ENCODE results near the gene SAA1.

SAA1 gene

DNA sequence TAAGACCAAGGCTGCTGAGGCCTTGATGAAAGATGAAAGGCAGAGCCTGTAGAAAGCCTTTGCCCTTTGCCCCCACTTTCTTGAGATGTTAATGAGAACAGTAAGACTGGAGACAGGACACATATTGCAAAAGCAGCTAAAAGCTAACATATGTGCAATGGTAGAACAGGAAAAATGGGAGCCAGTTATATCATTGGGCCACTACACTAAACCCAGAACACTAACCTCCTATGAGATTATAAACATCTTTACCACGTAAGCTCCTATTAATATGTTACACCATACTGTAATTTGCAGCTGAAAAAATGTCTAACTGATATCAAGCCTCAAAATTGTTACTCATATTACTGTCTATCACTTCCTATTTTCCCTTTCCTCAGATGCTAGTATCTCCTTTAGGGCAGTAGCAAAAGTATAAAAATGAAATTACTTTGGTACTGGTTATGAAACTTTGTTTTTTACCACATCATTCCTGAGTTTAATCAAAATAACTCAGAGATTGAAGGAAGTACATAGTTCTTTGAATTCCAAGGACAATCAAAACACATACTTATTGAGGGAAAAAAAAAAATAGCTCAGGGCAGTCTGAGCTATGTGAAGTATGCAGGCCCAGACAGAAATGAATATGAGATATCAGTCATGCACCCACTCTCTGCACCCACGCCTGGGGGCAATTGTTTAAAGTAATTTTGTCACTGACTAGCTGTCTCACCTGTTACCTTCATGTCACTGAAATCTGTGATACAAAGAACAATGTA is 46.8 kb downstream of the SAA1 start:
- no peak for DNase-seq

DNA sequence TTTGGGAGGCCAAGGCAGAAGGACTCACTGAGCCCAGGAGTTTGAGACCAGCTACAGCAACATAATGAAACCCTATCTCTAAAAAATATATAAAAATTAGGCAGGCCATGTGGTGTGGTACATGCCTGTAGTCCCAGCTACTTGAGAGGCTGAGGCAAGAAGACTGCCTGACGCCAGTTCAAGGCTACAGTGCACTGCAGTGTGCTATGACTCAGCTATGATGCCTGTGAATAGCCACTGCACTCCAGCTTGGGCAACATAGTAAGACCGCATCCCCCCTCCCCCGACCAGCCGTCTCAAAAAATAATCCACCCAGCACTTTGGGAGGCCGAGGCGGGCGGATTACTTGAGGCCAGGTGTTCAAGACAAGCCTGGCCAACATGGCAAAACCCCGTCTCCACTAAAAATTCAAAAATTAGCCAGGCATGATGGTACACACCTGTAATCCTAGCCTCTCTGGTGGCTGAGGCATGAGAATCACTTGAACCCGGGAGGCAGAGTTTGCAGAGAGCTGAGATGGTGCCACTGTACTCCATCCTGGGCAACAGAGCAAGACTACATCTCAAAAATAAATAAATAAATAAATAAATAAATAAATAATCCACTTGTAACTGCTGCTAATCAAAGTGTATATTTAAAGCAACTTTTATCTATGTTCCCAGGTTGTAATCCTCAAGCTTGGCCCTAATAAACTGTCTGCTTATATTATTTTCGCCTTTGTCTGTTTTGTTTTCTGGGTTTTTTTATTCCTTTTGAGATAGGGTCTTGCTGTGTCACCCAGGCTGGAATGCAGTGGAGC is 48.1 kb downstream of the SAA1 start:
- DNase-seq: no peak

DNA sequence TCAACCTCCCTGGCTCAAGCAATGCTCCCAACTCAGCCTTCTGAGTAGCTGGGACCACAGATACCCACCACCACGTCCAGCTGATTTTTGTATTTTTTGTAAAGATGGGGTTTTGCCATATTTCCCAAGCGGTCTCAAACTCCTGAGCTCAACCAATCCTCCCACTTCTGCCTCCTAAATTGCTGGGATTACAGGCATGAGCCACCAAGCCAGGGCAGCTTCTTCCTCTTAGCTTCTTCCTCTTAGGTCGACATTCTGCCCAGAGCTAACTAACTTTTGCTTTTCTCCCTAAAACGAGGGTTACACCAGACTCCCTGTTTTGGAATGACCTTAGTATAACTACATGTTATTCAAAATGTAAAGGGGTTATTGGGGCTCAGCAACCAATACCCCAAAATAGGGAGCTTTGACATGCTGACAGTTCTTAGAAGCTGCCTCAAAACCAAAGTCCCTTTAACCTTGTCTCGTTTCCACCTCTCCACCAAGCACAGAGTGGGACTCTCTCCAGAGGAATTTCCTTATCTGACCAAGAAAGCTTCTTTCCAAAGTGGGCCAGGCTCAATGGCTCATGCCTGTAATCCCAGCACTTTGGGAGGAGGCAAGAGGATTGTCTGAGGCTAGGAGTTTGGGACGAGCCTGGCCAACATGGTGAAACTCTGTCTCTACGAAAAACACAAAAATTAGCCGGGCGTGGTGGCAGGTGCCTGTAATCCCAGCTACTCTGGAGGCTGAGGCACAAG is 48.9 kb downstream of the SAA1 start:
- no peak for DNase-seq

DNA sequence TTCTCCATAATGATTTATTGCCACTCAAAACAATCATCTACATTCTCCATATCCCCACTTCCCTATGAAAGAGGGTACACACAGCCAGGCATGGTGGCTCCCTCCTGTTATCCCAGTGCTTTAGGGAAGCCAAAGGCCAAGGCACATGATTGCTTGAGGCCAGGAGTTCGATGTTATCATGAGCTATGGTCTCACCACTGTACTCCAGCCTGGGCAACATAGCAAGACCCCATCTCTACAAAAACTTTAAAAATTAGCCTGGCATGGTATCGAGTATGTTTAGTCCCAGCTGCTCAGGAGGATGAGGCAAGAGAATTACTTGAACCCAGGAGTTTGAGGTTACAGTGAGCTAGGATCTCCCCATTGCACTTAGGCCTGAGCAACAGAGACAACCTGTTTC is 49.8 kb downstream of the SAA1 start:
- DNase-seq: no peak

DNA sequence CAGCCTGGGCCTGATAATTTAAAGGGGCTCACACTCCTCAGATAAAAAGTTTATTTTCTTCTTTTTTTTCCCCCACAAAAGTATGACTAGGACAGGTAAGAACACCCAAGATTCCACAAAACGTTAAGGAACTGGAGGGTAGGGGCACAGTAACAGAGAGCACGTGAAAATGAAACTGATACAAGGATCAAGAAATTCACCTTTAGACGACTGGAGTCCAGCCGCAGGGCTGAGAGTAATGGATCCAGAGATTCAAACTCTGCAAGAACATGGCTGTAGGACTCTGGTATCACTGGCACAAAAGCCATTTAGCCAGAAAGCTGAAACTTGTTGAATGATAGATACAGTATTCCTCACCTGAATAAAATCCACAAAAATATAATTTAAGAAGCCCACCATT is 51.5 kb downstream of the SAA1 start:
- DNase-seq: no peak
